CD4-positive, alpha-beta T cell treated with Interleukin-15 for 1 hour (primary cell): ENCODE measurements around the gene TEDC2.
"Not testable (repeated sequence)": the region's sequence is repeated elsewhere in the genome, so short reads cannot be mapped to it uniquely, and the experiment has no call there.

Experiments used
- DNase-seq: peaks from one replicate; pipeline ENCODE4 v3.0.0-alpha.2; 2020

TEDC2 gene, protein sequence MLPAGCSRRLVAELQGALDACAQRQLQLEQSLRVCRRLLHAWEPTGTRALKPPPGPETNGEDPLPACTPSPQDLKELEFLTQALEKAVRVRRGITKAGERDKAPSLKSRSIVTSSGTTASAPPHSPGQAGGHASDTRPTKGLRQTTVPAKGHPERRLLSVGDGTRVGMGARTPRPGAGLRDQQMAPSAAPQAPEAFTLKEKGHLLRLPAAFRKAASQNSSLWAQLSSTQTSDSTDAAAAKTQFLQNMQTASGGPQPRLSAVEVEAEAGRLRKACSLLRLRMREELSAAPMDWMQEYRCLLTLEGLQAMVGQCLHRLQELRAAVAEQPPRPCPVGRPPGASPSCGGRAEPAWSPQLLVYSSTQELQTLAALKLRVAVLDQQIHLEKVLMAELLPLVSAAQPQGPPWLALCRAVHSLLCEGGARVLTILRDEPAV

DNA sequence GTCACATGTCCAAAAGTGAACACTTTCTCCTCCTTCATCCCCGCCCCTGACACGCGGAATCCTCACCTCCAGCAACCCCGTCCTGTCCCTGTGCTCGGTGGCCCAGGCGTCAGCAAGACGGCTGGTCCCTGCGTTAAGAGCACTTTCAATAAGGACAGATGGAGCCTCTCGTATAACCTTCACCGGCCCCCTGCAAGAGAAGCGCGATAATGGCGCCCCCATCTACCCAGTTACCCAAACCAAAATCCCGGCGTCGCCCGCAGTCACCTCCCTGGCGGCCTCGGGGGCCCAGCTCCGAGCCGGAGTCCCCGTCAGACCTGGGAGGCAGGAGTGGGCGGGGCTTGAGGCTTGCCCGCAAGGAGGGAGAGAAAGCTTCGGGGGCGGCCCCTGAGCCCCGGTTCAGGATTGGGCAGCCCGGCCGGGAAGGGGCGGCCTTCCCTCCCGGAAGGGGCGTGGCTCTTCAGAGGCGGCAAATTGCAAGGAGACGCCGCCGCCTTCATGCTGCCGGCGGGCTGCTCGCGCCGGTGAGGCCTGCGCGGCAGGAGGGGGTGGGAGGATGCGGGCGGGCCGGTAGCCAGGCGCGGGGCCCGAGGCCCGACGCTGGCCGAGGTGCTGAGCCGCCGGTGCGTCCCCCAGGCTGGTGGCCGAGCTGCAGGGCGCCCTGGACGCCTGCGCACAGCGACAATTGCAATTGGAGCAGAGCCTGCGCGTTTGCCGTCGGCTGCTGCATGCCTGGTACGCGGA, at the start of gene TEDC2:
Gene TEDC2, plus strand, starts transcription at position 463 of the 744 bp plus-strand sequence. Its CDS starts 36 bp downstream, at position 499.
- DNase-seq, result peak; percentile 96

DNA sequence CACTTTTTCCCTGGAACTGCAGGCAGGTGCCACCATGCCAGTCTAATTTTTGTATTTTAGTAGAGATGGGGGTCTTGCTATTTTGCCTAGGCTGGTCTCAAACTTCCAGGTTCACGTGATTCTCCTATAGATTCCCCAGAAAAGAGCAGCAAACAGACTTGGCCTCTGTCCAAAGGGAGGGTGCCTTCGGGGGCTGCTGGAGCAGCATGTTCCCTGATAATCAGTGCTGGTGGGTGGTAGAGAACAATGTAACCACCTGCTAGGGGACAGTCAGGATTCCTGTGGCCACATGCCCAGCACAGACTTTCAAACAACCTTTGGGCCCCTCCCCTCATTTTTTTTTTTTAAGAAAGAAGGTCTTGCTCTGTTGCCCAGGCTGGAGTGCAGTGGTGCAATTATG, 44.8 kb upstream of the TEDC2 start:
- no peak for DNase-seq

DNA sequence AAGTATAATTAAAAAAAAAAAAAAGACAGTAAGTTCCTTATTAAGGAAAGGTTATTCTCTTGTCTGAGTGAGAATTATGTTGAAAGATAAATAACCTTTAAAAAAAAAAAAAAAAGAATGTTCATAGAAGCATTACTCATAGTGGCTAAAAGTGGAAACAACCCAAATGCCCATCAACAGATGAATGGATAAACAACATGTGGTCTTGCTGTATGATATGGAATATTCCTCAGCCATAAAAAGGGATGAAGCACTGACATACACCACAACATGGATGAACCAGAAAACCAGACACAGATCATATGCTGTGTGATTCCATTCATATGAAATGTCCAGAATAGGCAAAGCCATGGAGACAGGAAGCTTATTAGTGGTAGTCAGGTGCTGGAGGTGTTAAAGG, 39.9 kb upstream of the TEDC2 start:
- no peak for DNase-seq

DNA sequence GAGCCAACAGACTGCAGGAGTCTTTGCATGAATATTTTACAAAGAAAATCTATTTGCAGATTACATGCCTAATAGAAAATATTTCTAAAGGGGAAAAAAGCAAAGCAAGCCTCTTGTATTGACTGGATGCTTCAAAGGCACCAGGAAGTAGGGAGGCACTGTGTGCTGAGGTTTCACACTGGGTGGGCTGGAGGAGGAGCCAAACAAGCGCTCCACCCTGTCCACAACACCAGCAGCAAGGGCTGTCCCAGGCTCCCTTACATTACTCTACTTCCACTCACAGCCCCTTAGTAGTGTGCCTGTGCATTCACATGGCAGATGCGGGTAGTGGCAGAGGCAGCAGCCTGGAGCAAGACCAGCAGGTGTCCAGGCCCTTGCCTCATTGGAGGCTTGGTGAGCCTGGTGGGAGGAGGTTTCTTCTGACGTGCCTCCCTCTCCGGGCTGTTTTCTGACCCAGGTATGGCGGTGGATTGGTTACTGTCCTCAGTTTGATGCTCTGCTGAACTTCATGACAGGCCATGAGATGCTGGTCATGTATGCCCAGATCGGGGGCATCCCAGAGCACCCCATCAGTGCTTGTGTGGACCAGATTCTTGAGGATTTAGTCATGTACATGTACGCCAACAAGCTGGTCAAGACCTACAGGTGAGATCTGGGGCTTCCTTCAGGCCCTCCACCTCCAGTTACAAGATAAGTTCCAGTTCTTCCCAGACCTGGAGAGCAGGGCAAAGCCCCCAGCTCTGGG, 37.6 kb upstream of the TEDC2 start:
- no peak for DNase-seq

DNA sequence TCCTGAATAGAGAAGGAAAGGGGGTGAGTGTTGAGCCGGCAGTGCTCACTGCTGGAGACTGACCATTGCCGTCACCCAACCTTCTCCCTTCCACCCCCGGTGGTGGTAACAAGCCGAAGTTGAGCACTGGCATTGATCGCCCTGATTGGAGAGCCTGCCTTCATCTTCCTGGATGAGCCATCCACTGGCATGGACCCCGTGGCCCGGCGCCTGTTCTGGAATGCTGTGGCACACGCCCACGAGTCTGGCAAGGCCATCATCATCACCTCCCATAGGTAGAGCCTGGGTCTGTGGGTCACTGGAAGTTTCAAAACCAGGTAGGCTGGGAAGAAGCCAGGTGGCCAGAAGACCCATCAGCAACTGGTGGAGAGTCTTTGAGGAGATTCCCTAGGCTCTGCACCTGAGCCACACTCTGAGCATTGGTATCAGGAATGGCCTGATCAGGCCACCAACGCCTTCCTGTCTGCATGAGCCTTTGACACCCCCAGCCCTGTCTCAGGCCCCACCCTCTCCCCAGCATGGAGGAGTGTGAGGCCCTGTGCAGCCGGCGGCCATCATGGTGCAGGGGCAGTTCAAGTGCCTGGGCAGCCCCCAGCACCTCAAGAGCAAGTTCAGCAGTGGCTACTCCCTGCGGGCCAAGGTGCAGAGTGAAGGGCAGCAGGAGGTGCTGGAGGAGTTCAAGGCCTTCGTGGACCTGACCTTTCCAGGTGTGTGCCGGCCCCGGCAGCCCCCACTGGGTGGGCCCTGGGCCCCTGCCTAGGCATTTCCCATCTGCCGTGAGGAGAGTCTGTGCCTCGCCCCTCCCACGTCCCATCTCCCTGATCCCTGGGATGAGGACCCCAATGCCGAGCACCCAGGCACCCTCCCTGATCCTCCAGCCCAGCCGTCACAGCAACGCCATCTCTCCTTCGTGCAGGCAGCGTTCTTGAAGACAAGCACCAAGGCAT, 35.6 kb upstream of the TEDC2 start:
- DNase-seq, result no peak

DNA sequence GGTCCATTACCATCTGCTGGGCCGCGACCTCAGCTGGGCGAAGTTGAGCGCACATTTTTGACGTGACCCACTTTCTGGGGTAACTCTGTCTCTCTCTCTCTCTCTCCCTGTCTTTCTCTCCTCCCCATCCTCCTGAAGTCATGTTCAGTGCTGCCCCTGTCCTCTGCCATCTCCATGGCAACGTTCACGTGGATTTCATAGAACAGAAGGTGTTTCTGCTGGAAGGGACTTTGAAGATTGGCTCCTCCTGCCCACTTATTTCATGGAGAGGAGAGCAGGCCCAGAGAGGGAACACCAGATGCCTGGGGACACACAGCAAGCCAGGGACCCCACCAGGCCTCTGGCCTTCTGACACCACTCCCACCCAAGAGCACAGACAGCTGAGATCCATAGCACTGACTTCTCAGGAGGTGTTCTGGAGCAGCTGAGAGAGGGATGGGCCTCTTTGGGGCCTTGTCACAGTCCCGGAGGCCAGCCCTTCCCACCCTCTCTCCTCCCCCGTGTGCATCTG, 34.8 kb upstream of the TEDC2 start:
- DNase-seq, result no peak

DNA sequence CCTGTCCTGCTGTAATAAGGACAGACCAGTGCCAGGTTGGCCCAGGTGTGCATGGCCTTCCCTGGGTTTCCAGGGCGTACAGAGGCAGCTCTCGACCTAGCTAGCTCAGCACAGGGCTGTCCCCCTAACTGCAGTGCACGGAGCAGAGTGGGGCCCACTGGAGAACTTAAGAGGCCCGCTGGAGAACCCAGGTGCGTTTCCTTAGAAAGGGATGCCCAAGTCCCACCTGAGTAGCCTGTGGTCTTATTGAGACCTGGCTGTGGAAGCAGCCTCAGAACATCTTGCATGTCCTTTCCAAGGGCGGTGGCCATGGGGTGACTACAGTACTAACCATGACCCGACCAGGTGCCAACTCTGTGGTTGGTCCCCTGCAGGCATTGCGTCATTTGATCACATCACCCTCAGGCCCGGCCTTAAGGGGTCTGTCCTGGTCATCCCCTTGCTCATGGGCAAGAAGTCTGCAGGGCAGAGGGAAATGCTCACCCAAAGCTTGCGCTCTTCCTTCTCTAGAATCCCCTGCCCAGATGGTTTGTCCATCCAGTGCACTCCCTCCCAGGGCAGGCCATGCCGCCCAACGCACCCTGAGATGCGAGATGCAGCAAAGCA, 34.0 kb upstream of the TEDC2 start:
- DNase-seq, result no peak

DNA sequence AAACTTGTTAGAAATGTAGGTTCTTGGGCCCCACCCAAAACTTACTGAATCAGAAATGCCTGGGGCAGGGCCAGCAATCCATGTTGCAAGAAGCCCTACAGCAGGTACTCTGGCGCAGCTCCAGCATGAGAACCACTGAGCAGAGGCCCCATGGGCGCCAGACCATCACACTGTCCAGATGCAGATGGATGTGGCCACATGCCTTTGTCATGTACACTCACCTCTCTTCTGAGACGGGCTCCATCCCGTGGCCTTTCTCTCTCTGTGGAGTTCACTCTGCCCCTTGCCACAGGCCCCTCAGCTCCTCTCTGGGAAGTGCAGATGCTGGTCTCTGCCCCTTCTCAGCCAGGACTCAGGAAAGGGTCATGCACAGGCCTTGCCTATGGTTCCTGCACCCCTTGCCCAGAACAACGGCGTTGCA, 33.0 kb upstream of the TEDC2 start:
- no peak for DNase-seq

DNA sequence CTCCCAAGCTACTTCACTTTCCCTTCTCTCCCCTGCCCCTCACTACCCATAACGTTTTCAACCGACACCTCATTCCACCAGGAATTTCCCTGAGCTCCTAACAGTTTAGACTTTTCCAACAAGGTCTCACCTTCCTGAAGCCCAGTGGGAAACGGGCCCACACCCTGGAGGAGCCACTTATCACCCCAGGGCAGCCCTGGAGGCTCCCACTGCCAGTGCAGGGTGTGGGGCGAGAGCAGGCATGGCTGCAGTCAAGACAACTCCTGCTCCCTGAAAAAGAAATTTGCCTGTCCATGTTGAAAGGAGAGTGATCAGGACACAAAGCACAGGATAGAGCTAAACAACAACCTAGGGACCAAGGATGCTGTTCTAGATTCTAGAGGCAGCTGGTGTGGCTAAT, 32.4 kb upstream of the TEDC2 start:
- DNase-seq, result no peak

DNA sequence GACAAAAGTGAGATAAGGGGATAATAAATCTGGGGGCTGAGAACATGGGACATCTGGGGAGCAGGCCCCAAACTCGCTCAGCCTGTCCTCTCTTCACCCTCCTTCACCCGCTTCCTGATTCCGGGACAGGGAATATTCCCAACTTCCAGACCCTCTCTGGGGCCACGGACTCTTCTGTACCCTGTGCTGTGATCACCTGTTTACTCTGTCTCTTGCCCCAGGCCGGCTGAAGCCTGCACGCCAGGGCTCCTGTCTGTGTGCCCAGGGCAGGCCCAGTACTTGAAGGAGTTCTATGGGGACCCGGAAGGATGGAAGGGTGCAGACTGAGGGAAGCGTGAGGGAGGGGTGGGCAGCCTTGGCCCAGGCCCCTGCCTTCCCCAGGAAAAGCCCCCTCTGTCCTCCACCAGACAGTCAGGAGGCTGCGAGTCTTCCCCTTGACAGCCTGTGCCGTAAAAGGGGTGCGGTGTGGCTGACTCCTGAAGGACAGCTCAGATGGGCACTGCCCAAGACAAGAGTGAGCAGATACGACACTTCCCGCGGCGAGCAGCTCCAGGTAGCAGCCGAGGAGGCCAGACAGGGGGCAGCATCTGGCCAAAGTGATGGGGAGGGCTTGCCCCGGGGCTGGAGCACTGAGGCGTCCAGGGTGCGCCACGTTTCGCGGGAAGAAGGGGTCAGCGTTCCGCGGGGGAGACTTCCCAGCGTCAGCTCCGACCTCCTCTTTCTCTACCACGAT, 31.7 kb upstream of the TEDC2 start:
- DNase-seq, result no peak

DNA sequence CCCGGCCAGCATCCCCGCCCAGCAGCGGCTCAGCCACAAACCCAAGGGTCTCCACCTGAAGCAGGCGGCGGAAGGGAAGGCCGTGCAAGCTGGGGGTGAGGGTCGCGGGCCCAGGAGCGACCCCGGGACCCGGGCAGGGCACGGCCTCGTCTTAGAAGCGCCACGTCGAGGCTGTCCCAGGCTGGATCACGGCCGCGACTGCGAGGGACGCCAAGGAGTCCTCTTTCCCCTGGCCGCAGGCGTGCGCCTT, 31.2 kb upstream of the TEDC2 start:
- DNase-seq, result no peak

DNA sequence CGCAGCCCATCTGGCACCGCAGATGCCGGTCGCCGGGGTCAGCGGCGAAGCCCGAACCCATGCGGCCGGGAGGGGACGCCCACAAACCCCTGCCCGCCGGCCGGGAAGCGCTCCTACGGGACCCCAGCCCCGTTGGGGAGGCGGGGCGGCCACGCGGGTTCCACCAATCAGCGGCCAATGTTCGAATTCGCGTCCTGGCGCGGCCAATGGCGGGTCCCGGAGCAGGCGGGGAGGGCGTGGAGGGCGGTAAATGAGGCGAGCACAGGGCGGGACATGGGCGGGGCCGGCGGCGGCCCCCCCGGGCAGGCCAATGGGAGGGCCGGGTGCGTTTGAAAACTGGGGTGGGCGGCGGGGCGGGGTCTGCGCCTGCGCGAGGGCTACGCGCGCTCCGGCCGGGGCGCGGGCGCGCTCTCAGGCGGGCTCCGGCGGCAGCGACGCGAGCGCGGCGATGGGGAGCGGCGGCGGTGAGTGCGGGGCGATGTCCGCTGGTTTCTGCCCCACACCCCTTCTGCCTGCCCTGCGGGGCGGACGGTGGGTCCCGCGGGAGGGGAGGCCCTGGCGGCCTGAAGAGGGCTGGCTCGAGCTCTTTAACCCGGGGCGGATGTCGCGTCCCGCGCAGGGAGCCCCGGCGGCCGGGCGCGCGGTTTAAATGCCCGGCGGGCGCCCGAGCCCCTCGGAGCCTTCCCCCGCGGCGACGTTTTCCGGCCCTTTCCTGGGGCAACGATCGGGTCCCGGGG, 30.7 kb upstream of the TEDC2 start, which contains the start of gene CCNF:
Gene CCNF, plus strand, starts transcription at position 414 of the 737 bp plus-strand sequence. Its CDS starts 35 bp downstream, at position 449.
- DNase-seq, result peak; percentile 97

DNA sequence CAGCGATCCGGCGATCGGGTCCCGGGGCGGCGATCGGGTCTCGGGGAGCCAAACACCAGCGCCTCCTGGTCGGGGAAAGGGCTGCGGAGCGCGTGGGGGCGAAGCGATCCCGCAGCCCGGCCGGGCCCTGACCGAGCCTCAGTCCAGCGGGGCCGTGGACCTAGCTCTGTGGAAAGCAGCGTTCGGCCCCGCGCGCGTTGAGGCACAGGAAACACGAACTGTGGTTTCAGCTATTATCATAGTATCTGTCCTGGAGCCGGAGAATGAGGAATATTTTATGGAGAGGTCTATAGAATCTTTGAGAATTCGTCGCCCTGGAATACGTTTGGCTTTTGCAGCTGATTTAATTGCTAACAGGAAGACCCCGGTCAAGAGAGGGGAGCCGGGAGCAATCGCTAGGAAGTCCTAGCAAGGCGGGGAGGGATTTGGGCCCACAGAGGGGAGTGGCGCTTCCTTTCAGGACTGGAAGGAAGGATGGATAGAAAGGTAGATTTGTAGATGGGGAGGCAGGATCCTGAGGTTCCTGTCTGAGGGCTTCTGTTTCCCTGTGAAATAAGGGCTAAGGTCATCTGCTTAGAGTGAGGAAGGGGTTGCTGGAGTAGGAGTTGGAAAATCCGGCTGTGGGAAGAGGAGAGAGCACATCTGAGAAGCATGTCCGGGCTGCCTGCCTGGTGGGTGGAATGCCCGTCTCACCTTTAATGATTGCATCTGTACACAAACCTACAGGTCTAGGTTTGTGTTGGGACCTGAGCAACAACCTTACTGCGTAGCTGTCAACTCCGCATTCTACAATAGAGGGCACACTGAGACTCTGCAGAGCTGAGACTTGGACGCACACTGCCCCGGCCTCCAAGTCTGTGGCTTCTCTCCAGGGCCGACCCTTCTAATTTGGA, 29.9 kb upstream of the TEDC2 start:
- DNase-seq, result no peak

DNA sequence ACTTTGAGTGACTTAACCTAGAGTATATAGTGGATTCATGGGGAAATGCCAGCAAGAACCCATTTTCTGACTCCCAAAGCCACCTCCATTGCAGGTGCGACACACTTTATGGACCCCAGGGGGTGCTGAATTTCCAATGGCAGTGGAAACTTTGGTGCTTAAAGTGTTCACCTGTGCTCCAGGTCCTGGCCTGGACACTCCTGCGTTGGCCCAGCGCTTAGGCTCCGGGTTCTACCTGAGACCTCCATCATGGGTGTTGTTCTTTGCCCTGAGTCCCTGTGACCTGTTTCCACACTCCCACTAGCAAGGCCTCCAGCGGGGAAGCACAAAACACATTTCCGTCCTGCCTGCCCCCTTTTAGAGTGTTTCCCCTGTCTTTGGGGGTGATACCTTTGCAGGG, 27.6 kb upstream of the TEDC2 start:
- no peak for DNase-seq

DNA sequence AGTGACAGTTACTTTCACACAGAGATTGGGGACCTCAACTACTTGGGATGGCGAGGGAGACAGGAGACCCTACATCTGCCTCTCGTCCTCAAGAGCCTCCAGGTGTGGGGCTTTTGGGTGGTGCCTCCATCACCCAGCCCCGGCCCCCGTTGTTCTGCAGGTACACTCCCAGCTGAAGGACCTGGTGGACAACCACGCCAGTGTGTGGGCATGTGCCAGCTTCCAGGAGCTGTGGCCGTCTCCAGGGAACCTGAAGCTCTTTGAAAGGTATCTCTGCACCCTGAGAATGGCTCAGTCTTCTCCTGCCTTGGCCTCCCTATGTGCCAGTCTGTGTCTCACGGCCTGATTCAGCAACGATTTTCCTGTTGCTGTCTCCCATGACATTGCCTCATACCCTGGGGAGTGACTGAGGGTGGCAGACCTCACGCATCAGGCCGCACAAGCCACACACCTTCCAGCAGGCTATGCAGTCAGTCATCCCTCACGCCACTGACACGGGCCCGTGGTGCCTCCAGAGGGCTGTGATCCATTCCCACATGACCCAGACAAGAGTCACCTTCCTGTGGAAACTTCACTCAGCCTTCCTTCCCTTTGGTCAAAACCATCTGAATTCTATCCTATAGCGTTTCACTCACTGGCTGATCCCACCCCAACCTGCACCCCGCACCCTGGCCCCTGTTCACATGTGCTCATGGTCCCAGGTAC, 27.0 kb upstream of the TEDC2 start:
- no peak for DNase-seq

DNA sequence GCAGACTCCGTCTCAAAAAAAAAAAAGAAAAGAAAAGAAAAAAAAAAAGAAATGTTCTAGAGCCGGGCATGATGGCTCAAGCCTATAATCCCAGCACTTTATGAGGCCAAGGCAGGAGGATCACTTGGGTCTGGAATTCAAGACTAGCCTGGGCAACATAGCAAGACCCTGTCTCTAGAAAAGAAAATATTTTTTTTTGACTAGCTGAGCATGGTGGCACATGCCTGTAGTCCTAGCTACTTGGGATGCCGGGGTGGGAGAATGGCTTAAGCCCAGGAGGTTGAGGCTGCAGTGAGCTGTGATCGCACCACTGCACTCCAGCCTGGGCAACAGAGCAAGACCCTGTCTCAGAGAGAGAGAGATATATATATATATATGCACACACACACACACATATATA, 24.7 kb upstream of the TEDC2 start:
- DNase-seq, result not testable (repeated sequence)

DNA sequence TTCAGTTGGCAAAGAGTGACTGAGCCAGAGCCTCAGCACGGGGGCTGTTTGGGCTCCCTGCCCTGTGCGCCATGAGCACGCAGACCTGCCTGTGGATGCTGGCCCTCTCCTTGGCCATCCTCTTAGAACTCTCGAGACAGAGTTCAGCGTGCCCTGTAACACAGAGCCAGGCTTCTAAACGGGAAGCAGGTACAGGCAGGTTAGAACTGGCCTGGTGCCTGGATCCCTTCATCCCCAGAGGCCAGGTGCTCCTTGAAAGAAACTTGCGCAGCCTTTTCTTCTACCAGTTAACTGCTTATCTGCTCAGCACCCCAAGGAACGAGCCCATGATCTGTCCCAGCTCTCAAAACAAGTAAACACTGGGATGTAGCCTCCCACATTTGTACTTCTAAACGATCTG, 23.8 kb upstream of the TEDC2 start:
- no peak for DNase-seq

DNA sequence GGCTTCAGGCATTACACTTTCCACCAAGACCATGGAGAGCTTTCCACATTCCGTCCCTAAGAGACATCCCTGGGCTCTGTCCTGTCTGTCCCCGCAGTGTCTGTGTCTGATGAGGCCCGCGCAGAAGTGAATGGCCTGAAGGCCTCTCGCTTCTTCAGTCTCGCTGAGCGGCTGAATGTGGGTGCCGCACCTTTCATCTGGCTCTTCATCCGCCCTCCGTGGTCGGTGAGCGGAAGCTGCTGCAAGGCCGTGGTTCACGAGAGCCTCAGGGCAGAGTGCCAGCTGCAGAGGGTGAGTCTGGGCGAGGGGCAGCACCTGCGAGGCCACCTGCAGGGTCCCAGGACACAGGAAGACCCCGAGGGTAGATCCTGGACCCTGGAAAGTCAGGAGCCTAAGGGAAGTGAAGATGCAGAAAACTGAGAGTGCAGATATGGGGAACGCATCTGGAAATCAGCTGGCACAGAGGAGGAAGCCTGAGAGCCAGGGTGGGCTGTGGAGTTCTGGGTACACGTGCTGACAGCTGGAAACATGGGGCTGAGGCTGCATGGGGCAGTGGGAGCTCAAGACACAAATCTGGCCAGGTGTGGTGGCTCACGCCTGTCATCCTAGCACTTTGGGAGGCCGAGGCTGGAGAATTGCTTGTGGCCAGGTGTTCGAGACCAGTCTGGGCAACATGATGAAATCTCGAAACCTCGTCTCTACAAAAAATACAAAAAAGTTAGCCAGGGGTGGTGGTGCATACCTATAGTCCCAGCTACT, 22.7 kb upstream of the TEDC2 start:
- peak; percentile 10 for DNase-seq
